NOMO-1 (cell line): Measurements from ENCODE around the gene PAFAH1B1.
"Not testable (repeated sequence)": the region's sequence is repeated elsewhere in the genome, so short reads cannot be mapped to it uniquely, and the experiment has no call there.

ENCODE experiments used
- DNase-seq, 2 experiments: peaks; one replicate each; lab custom pipeline; 2025; ENCODE audit not compliant: unreplicated experiment in 2 of 2; lab: John Stamatoyannopoulos, UW

Gene PAFAH1B1

GRCh38 chr17:2688351-2689342 lies 95.2 kb downstream of the PAFAH1B1 start:
- no peak for DNase-seq

- DNase-seq, result no peak
These were observed 96.1 kb downstream of the PAFAH1B1 start for GRCh38 chr17:2689411-2690164.

GRCh38 chr17:2690165-2691068 lies 97.0 kb downstream of the PAFAH1B1 start:
- no peak for DNase-seq

- DNase-seq, result no peak
These were observed 97.8 kb downstream of the PAFAH1B1 start for GRCh38 chr17:2691069-2691871.

GRCh38 chr17:2691965-2692780 lies 98.7 kb downstream of the PAFAH1B1 start:
- DNase-seq, result no peak

GRCh38 chr17:2692781-2693135 lies 99.3 kb downstream of the PAFAH1B1 start:
- DNase-seq, result no peak

- no peak for DNase-seq
These were observed 100.3 kb downstream of the PAFAH1B1 start for GRCh38 chr17:2693561-2694380.

- DNase-seq, result no peak
These were observed 101.2 kb downstream of the PAFAH1B1 start for GRCh38 chr17:2694381-2695242.

- DNase-seq, result no peak
These were observed 101.9 kb downstream of the PAFAH1B1 start for GRCh38 chr17:2695243-2695960.

- DNase-seq, result no peak
These were observed 102.7 kb downstream of the PAFAH1B1 start for GRCh38 chr17:2695961-2696760.

GRCh38 chr17:2697611-2698162 lies 104.2 kb downstream of the PAFAH1B1 start:
- DNase-seq, result no peak

GRCh38 chr17:2699216-2699805 lies 105.9 kb downstream of the PAFAH1B1 start:
- not testable (repeated sequence) for DNase-seq

- no peak for DNase-seq
These were observed 106.6 kb downstream of the PAFAH1B1 start for GRCh38 chr17:2700030-2700490.

GRCh38 chr17:2700491-2701141 lies 107.2 kb downstream of the PAFAH1B1 start:
- DNase-seq, result peak in 1 of 2 experiments; percentile 95
